ENCODE data around the gene SERPINB6. TPM values are rescaled to one million over a fixed set of nuclear protein-coding genes. Genes with fewer than 3 reads are reported as not detected.

Gene SERPINB6
- polyA plus RNA-seq, 1 donor (not counting 4 experiments of a cell fraction or from before 2014, with no cell fraction given): 66.4 TPM

DNA sequence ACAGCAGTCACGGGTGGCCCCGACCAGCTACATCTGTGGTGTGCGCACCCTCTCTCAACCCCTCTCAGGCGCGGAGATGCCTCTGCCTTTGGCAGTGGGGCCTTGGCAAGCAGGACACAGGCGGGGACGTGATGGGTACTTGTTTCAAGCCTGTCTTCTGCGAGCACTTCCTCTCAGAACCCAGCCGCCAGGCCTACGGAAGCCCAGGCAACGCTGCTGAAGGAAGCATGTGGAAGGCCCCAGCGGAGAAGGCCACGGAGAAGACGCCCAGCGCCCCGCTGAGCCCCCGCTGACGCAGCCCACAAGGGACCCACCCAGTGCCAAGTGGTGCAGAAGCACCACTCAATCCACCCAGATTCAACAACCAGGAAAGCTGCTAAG, 13.0 kb downstream of the SERPINB6 start:
- no peak overlapping the region for H3K27ac ChIP-seq (ENCODE audit: control insufficient read depth, insufficient read depth, low read length)
- H3K4me1 ChIP-seq (ENCODE audit: control insufficient read depth, extremely low read depth, insufficient read depth, low read length): peaks cover 8% of the 10 kb centered on the region
- H4K20me1 ChIP-seq (ENCODE audit: control insufficient read depth, extremely low read depth, insufficient read depth, low read length): no peaks in the 10 kb centered on the region
- no peak overlapping the region for H3K9ac ChIP-seq (ENCODE audit: control insufficient read depth, extremely low read depth, insufficient read depth, low read length)
- no peak overlapping the region for H2AFZ ChIP-seq (ENCODE audit: control insufficient read depth, low read length)
- no peaks in the 10 kb centered on the region for H3K27me3 ChIP-seq (ENCODE audit: control insufficient read depth, extremely low read depth, insufficient read depth, low read length)
- H3K4me3 ChIP-seq (ENCODE audit: control insufficient read depth in 2 of 3, extremely low read depth in 1 of 3, insufficient read depth in 2 of 3, low read depth in 1 of 3, low read length in 3 of 3): no peak overlapping the region
- FAIRE-seq: no peak
- no peak overlapping the region for H3K4me2 ChIP-seq (ENCODE audit: control insufficient read depth, extremely low read depth, insufficient read depth, low read depth, low read length)
- no peaks in the 10 kb centered on the region for H3K9me3 ChIP-seq (ENCODE audit: control insufficient read depth, low read depth, low read length)
- no peak for DNase-seq (ENCODE audit: low read depth, low spot score)
- TF ChIP-seq EZH2 (IDR thresholded peaks at IDR 0.05; ENCODE audit: low read length): no peak
- TF ChIP-seq, protein P1, sequence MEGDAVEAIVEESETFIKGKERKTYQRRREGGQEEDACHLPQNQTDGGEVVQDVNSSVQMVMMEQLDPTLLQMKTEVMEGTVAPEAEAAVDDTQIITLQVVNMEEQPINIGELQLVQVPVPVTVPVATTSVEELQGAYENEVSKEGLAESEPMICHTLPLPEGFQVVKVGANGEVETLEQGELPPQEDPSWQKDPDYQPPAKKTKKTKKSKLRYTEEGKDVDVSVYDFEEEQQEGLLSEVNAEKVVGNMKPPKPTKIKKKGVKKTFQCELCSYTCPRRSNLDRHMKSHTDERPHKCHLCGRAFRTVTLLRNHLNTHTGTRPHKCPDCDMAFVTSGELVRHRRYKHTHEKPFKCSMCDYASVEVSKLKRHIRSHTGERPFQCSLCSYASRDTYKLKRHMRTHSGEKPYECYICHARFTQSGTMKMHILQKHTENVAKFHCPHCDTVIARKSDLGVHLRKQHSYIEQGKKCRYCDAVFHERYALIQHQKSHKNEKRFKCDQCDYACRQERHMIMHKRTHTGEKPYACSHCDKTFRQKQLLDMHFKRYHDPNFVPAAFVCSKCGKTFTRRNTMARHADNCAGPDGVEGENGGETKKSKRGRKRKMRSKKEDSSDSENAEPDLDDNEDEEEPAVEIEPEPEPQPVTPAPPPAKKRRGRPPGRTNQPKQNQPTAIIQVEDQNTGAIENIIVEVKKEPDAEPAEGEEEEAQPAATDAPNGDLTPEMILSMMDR (optimal IDR thresholded peaks at IDR 0.05 in 1 of 3, IDR thresholded peaks at IDR 0.05 in 1 of 3, conservative IDR thresholded peaks at IDR 0.05 in 1 of 3; ENCODE audit: extremely low read depth in 1 of 3, insufficient read depth in 2 of 3, low read length in 3 of 3): no peak
- no peaks in the 10 kb centered on the region for H3K9me1 ChIP-seq (ENCODE audit: control insufficient read depth, extremely low read depth, insufficient read depth, low read length)
- peaks cover 0 to 2% of the 10 kb centered on the region in 2 experiments for H3K36me3 ChIP-seq (ENCODE audit: control insufficient read depth in 2 of 2, extremely low read depth in 1 of 2, insufficient read depth in 2 of 2, low read length in 2 of 2)
- H3K79me2 ChIP-seq (ENCODE audit: control insufficient read depth, insufficient read depth, low read length): no peaks in the 10 kb centered on the region
- dilution Hi-C loops (cut with MboI; ENCODE audit: extremely low pct_ligation_motif_present, low sequenced_read_pairs): no loop called here

DNA sequence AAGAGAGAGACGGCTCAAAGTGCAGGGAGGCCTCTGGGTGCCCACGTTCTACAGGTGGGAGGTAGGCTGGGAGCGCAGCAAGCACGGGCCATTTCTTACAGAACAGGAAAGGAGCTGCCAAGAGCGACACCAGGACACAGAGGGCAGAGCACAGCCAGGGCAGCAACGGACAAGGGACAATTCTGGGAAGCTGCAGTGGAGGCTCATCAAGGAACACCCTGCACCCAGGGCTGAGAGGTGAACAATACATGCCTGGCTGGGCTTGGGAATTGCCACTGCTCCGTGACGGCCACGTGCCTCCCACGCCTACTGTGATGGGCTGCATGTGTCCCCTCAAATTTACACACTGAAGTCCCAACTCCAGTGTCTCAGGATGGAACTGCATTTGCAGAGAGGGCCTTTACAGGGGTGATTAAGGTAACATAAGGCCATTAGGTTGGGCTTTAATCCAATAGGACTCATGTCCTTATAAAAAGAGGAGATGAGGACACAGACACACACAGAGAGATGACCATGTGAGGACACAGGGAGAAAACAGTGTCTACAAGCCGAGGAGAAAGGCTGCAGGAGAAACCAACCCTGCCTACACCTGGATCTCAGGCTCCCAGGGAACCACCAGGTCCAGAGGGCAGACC, 13.6 kb downstream of the SERPINB6 start:
- H3K4me3 ChIP-seq (ENCODE audit: control insufficient read depth in 2 of 3, extremely low read depth in 1 of 3, insufficient read depth in 2 of 3, low read depth in 1 of 3, low read length in 3 of 3): no peak overlapping the region
- dilution Hi-C loops (cut with MboI; ENCODE audit: extremely low pct_ligation_motif_present, low sequenced_read_pairs): no loop called here
- H3K79me2 ChIP-seq (ENCODE audit: control insufficient read depth, insufficient read depth, low read length): no peaks in the 10 kb centered on the region
- no peak overlapping the region for H3K9ac ChIP-seq (ENCODE audit: control insufficient read depth, extremely low read depth, insufficient read depth, low read length)
- H3K9me1 ChIP-seq (ENCODE audit: control insufficient read depth, extremely low read depth, insufficient read depth, low read length): no peaks in the 10 kb centered on the region
- H3K27ac ChIP-seq (ENCODE audit: control insufficient read depth, insufficient read depth, low read length): no peak overlapping the region
- TF ChIP-seq, protein P1 (optimal IDR thresholded peaks at IDR 0.05 in 1 of 3, IDR thresholded peaks at IDR 0.05 in 1 of 3, conservative IDR thresholded peaks at IDR 0.05 in 1 of 3; ENCODE audit: extremely low read depth in 1 of 3, insufficient read depth in 2 of 3, low read length in 3 of 3): no peak
- no peak for TF ChIP-seq EZH2 (IDR thresholded peaks at IDR 0.05; ENCODE audit: low read length)
- H4K20me1 ChIP-seq (ENCODE audit: control insufficient read depth, extremely low read depth, insufficient read depth, low read length): no peaks in the 10 kb centered on the region
- H3K36me3 ChIP-seq (ENCODE audit: control insufficient read depth in 2 of 2, extremely low read depth in 1 of 2, insufficient read depth in 2 of 2, low read length in 2 of 2): peaks cover 0 to 2% of the 10 kb centered on the region in 2 experiments
- H2AFZ ChIP-seq (ENCODE audit: control insufficient read depth, low read length): no peak overlapping the region
- DNase-seq (ENCODE audit: low read depth, low spot score) (no peak), FAIRE-seq (no peak)
- H3K4me2 ChIP-seq (ENCODE audit: control insufficient read depth, extremely low read depth, insufficient read depth, low read depth, low read length): no peak overlapping the region
- H3K4me1 ChIP-seq (ENCODE audit: control insufficient read depth, extremely low read depth, insufficient read depth, low read length): peaks cover 10% of the 10 kb centered on the region
- H3K27me3 ChIP-seq (ENCODE audit: control insufficient read depth, extremely low read depth, insufficient read depth, low read length): no peaks in the 10 kb centered on the region
- no peaks in the 10 kb centered on the region for H3K9me3 ChIP-seq (ENCODE audit: control insufficient read depth, low read depth, low read length)
